GM12801 (cell line): ENCODE measurements around the gene RPL35A.

Experiments
- CTCF ChIP-seq: IDR thresholded peaks from one replicate; pipeline ENCODE4 v1.5.1; 2011; ENCODE audit warnings: control low read depth; ENCODE audit not compliant: insufficient read length; ENCODE audit errors: extremely low read depth

Gene RPL35A

DNA sequence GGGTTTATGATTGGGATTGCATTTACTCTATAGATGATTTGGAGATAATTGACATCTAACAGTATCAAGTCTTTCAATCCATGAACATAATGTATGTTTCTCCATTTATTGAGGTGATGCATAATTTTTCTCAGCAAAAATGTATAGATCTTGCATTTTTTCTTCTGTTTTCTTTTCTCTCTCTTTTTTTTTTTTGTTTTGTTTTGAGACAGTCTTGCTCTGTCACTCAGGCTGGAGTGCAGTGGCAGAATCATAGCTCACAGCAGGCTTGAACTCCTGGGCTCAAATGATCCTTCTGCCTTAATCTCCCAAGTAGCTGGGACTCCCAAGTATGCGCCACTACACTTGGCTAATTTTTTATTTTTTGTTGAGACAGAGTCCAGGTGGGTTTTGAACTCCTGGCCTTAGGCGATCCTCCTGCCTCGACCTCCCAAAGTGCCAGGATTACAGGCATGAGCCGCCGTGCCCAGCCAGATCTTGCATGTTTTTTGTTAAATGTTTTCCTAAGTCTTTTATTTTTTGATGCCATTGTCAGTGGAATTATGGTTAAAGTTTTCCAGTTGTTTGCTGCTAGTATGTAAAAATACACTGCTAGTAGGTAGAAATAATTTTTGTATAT lies 13.1 kb downstream of the RPL35A start:
- no peak for TF ChIP-seq CTCF

DNA sequence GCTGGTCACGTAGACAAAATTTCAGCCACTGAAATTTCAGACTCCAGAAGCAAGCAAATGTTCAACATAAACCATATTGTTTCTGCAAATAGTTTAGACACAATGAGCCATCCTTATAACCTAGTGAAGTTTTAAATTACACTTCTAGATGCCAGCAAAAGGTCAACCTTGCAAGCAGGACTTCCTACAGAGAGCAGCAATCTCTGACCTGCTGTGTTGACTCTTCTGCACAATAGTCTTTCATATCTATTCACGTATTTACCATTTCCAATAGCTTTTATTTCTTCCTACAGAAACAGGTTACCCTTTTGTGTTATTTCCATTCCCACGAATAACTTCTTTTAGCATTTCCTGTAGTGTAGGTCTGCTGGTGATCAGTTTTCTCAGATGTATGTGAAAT lies 20.6 kb downstream of the RPL35A start:
- TF ChIP-seq CTCF = no peak

DNA sequence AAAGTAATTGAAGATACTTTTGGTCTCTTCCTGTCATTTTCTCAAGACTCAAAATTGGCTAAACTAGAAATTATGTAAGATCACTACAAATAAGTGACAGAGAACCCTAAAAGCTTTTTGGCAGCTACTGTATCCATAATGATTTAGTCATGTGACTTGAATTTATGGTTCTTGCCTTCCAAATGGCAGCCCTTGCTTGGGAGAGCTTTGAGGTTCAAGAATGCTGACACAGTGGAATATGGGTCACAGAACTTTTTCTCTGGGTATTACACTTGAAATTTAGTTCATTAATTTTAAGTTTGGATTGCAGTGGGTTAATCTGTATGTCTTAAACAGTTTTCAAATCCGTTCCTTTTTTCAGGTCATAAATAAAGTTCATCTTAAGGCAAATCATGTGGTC lies 24.0 kb downstream of the RPL35A start:
- no peak for TF ChIP-seq CTCF

- TF ChIP-seq CTCF = no peak
Measured at GRCh38 chr3:197975311-197975710, 25.3 kb downstream of the RPL35A start.

- no peak for TF ChIP-seq CTCF
Measured at GRCh38 chr3:197983076-197983475, 33.1 kb downstream of the RPL35A start.

DNA sequence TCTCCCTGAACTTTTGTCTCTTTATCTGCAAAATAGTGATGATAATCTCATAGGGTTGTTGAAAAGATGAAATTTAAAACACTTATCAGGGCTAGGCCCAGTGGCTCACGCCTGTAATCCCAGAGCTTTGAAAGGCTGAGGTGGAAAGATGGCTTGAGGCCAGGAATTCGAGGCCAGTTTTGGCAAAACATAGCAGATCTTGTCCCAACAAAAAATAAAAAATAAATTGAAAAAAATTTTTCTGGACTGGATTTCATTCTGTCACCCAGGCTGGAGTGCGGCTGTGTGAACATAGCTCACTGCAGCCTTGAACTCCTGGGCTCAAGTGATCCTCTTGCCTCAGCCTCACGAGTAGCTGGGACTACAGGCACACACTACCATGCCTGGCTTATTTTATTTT lies 39.7 kb downstream of the RPL35A start:
- TF ChIP-seq CTCF = no peak

DNA sequence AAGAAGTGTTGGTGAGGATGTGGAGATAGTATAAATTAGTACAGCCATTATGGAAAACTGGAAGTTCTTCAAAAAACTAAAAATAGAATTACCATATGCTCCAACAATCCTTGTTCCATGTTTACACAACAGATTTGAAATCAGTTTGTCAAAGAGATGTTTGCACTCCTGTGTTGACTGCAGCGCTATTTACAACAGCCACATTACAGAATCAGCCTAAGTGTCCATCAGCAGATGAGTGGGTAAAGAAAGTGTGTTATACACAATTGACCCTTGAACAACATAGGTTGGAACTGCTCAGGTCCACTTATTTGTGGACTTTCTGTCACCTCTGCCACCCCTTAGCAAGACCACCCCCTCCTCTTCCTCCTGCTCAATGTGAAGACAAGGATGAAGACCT lies 44.7 kb downstream of the RPL35A start:
- no peak for TF ChIP-seq CTCF

DNA sequence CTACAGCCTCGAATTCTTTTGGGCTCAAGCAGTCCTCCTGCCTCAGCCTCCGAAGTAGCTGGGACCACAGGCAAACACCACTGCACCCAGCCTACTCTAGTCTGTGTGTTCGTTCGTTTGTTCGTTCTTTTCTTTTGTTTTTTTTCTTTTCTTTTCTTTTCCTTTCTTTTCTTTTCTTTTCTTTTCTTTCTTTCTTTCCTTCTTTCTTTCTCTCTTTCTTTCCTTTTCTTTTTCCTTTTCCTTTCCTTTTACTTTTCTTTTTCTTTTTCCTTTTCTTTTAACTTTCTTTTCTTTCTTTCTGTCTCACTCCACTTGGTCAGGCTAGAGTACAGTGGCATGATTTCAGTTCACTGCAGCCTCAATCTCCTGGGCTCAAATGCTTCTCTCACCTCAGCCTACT lies 46.9 kb downstream of the RPL35A start:
- no peak for TF ChIP-seq CTCF
